Karpas-422 (cell line): ENCODE measurements around the gene TNRC6B. TPM values are rescaled to one million over a fixed set of nuclear protein-coding genes. Genes with fewer than 3 reads are reported as not detected.

ENCODE experiments used
- DNase-seq: peaks from one replicate; pipeline ENCODE4 v3.0.0-alpha.2; 2015
- H2AFZ ChIP-seq: fragments of 200-600 bp; sonication (generic); 2 replicates; pipeline ENCODE4 v1.6.1; 2014; ENCODE audit warnings: antibody characterized with exemption, low read length, mixed read lengths
- H3K27ac ChIP-seq: fragments of 200-600 bp; sonication (generic); 2 replicates; pipeline ENCODE4 v1.5.1; 2014; ENCODE audit warnings: mild to moderate bottlenecking, low read length, moderate library complexity
- H3K27me3 ChIP-seq: fragments of 200-600 bp; sonication (generic); 2 replicates; pipeline ENCODE4 v1.6.1; 2014; ENCODE audit warnings: low read length, mixed read lengths
- H3K36me3 ChIP-seq: fragments of 200-600 bp; sonication (generic); 2 replicates; pipeline ENCODE4 v1.6.1; 2014; ENCODE audit warnings: low read length, mixed read lengths; ENCODE audit not compliant: insufficient read depth
- H3K4me1 ChIP-seq: fragments of 200-600 bp; sonication (generic); 2 replicates; pipeline ENCODE4 v1.6.1; 2014; ENCODE audit warnings: mild to moderate bottlenecking, low read length, mixed read lengths
- H3K4me2 ChIP-seq: fragments of 200-600 bp; sonication (generic); 2 replicates; pipeline ENCODE4 v1.6.1; 2014; ENCODE audit warnings: low read length, low read depth, mild to moderate bottlenecking; ENCODE audit not compliant: poor library complexity, severe bottlenecking
- H3K4me3 ChIP-seq: fragments of 200-600 bp; sonication (generic); 2 replicates; pipeline ENCODE4 v1.5.1; 2014; ENCODE audit warnings: mild to moderate bottlenecking, antibody characterized with exemption, low read length, mixed read lengths
- H3K79me2 ChIP-seq: fragments of 200-600 bp; sonication (generic); 2 replicates; pipeline ENCODE4 v1.6.1; 2014; ENCODE audit warnings: mild to moderate bottlenecking, low read length, mixed read lengths
- H3K9ac ChIP-seq: fragments of 200-600 bp; sonication (generic); 2 replicates; pipeline ENCODE4 v1.6.0; 2014; ENCODE audit warnings: low read length
- H3K9me2 ChIP-seq: fragments of 200-600 bp; sonication (generic), shearing (Covaris generic); replicated peaks from 2 replicates; pipeline ENCODE4 v1.6.0; 2014; ENCODE audit warnings: mild to moderate bottlenecking, low read length, moderate library complexity; ENCODE audit not compliant: insufficient read depth
- H3K9me3 ChIP-seq: fragments of 300-700, 200-600 bp; sonication (generic); 2 replicates; pipeline ENCODE4 v1.6.1; 2014; ENCODE audit warnings: low read length, mixed read lengths
- H4K20me1 ChIP-seq: fragments of 200-600 bp; sonication (generic); 2 replicates; pipeline ENCODE4 v1.6.1; 2014; ENCODE audit warnings: mild to moderate bottlenecking, antibody characterized with exemption, low read length, low read depth; ENCODE audit not compliant: insufficient read depth
- total RNA-seq: library from RNA; depleted of rRNA; stranded (reverse); fragments of >200 nt; shearing (Covaris generic); gene quantifications from 2 replicates; pipeline ENCODE4 v1.2.3, GENCODE V29; 2014; ENCODE audit warnings: low replicate concordance

TNRC6B gene
- total RNA-seq, 1 experiment from 2014 or later = 32.0 TPM

- Histone ChIP-seq H3K9me2 (no peaks in the 10 kb centered on the region), H2AFZ (no peak overlapping the region), H3K27ac (peak overlapping the region; percentile 90), H3K4me1 (peaks cover 91% of the 10 kb centered on the region), H3K36me3 (0 out of 2 replicates have a peak, but pooled peaks cover under 1% of the 10 kb centered on the region), H3K9me3 (no peaks in the 10 kb centered on the region), H3K4me3 (no peak overlapping the region), H3K9ac (peak overlapping the region; percentile 56; the same call in 1 of the 2 replicates), H3K27me3 (no peaks in the 10 kb centered on the region), H3K79me2 (peaks cover 98% of the 10 kb centered on the region), H3K4me2 (no peak overlapping the region), H4K20me1 (no peaks in the 10 kb centered on the region)
- DNase-seq = no peak
These were observed 33.8 kb downstream of the TNRC6B start for GRCh38 chr22:40211476-40212054.

GRCh38 chr22:40212121-40212520, 34.4 kb downstream of the TNRC6B start:
- H3K4me1 ChIP-seq = peaks cover 88% of the 10 kb centered on the region
- no peaks in the 10 kb centered on the region for H3K36me3 ChIP-seq
- H3K79me2 ChIP-seq = peaks cover 98% of the 10 kb centered on the region
- peak overlapping the region; percentile 90; the same call in 1 of the 2 replicates for H3K27ac ChIP-seq
- H3K4me2 ChIP-seq = no peak overlapping the region
- no peaks in the 10 kb centered on the region for H3K9me3 ChIP-seq
- no peaks in the 10 kb centered on the region for H3K9me2 ChIP-seq
- no peak overlapping the region for H2AFZ ChIP-seq
- no peaks in the 10 kb centered on the region for H4K20me1 ChIP-seq
- H3K4me3 ChIP-seq = no peak overlapping the region
- H3K9ac ChIP-seq = no peak overlapping the region
- DNase-seq = no peak
- H3K27me3 ChIP-seq = no peaks in the 10 kb centered on the region

DNA sequence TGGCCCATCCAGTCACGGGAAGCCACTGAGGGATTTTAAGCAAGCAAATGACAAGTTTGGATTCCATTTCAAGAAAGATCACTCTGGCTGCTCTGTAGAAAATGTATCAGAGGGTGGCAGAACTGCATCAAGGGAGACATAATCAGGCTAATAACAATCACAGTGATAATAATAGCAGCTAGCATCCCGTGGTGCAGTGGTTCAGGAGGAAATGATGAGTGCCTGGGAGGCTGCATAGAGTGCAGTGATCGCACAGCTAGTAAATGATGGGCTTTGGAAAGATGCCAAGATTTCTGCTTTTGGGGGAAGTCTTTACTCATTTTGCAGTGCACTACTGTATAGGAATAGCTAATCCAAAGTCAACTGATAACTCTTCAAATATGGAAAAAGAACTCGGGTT, 35.8 kb downstream of the TNRC6B start:
- no peaks in the 10 kb centered on the region for H3K36me3 ChIP-seq

DNA sequence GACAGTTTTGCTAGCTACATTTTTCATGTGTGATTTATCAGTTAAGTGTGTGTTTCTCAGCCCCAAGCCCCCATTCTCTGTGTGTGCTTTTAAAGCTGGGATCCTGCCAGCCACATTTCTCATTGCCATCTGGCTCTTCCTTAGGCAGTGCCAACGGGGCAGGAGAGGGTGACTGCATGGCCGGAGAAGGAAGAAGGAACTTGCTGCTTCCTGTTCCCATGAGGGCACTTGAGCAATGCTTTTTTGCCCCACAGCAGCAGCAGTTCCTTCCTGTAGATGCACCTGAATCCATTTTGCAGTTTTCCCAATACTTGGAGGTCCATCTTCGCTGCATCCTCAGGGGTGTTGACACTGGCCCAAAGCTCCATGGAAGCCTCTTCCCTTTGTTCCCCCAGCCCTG, 37.5 kb downstream of the TNRC6B start:
- Histone ChIP-seq H3K27ac (peak overlapping the region; percentile 87), H3K9ac (peak overlapping the region; percentile 61), H3K4me3 (peak overlapping the region; percentile 31), H2AFZ (no peak overlapping the region), H3K79me2 (peaks cover 98% of the 10 kb centered on the region), H3K9me2 (no peaks in the 10 kb centered on the region), H3K27me3 (no peaks in the 10 kb centered on the region), H3K4me1 (peaks cover 59% of the 10 kb centered on the region), H4K20me1 (no peaks in the 10 kb centered on the region), H3K36me3 (no peaks in the 10 kb centered on the region), H3K4me2 (peak overlapping the region; percentile 70), H3K9me3 (no peaks in the 10 kb centered on the region)
- DNase-seq = peak; percentile 49

More for the DNA sequence above, 35.8 kb downstream of the TNRC6B start:
- H3K4me3 ChIP-seq = no peak overlapping the region
- peaks cover 98% of the 10 kb centered on the region for H3K79me2 ChIP-seq
- H3K9ac ChIP-seq = peak overlapping the region; percentile 15; the same call in 1 of the 2 replicates
- H2AFZ ChIP-seq = no peak overlapping the region
- peak; percentile 74 for DNase-seq
- no peaks in the 10 kb centered on the region for H4K20me1 ChIP-seq
- H3K9me3 ChIP-seq = no peaks in the 10 kb centered on the region
- no peaks in the 10 kb centered on the region for H3K27me3 ChIP-seq
- H3K4me1 ChIP-seq = peaks cover 77% of the 10 kb centered on the region
- peak overlapping the region; percentile 43 for H3K27ac ChIP-seq
- no peaks in the 10 kb centered on the region for H3K9me2 ChIP-seq
- peak overlapping the region; percentile 18 for H3K4me2 ChIP-seq

GRCh38 chr22:40216041-40216756, 38.5 kb downstream of the TNRC6B start:
- Histone ChIP-seq H3K79me2 (peaks cover 98% of the 10 kb centered on the region), H3K4me2 (peak overlapping the region; percentile 70), H2AFZ (no peak overlapping the region), H3K27ac (peak overlapping the region; percentile 87), H3K36me3 (no peaks in the 10 kb centered on the region), H3K4me1 (peaks cover 50% of the 10 kb centered on the region), H3K9me2 (no peaks in the 10 kb centered on the region), H3K9me3 (no peaks in the 10 kb centered on the region), H3K27me3 (no peaks in the 10 kb centered on the region), H3K4me3 (peak overlapping the region; percentile 31), H4K20me1 (no peaks in the 10 kb centered on the region), H3K9ac (peak overlapping the region; percentile 61)
- DNase-seq = peak; percentile 75

GRCh38 chr22:40218152-40218551, 40.4 kb downstream of the TNRC6B start:
- DNase-seq = no peak
- Histone ChIP-seq H4K20me1 (no peaks in the 10 kb centered on the region), H3K4me1 (peaks cover 33% of the 10 kb centered on the region), H3K9me2 (no peaks in the 10 kb centered on the region), H2AFZ (no peak overlapping the region), H3K27ac (no peak overlapping the region), H3K79me2 (peaks cover 99% of the 10 kb centered on the region), H3K4me2 (no peak overlapping the region), H3K36me3 (no peaks in the 10 kb centered on the region), H3K4me3 (no peak overlapping the region), H3K9ac (no peak overlapping the region), H3K9me3 (no peaks in the 10 kb centered on the region), H3K27me3 (no peaks in the 10 kb centered on the region)

DNA sequence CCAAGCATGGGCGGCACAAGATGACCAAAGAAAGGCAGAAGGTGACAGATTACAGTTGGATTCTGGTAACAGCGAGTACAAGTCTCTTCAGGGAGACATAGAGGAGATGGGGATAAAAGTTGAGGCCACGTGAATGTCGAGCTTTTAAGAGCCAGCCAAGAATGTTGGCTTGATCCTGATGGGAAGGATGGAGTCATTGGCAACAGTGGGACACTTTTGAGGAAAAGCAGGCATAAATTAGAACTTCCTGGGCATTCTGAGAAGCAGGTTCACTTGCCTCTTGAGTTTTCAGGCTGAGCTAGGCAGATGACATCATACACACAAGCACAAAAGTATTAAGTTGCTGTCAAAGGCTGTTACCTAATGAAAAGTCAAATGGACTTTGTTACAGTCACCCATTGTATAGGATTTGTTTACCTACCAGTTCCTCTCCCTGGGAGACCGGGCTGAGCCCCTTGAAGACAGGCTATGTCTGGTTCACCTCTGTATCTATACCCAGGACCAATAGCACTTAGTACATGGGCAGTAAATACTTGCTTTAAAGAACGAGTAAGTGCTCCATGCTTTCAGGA, 41.1 kb downstream of the TNRC6B start:
- H3K27ac ChIP-seq = no peak overlapping the region
- H3K79me2 ChIP-seq = peaks cover 99% of the 10 kb centered on the region
- H3K27me3 ChIP-seq = no peaks in the 10 kb centered on the region
- peaks cover 26% of the 10 kb centered on the region for H3K4me1 ChIP-seq
- H4K20me1 ChIP-seq = no peaks in the 10 kb centered on the region
- H3K9me3 ChIP-seq = no peaks in the 10 kb centered on the region
- H3K9ac ChIP-seq = no peak overlapping the region
- H2AFZ ChIP-seq = no peak overlapping the region
- DNase-seq = no peak
- H3K4me3 ChIP-seq = no peak overlapping the region
- no peak overlapping the region for H3K4me2 ChIP-seq
- H3K9me2 ChIP-seq = no peaks in the 10 kb centered on the region
- H3K36me3 ChIP-seq = no peaks in the 10 kb centered on the region

DNA sequence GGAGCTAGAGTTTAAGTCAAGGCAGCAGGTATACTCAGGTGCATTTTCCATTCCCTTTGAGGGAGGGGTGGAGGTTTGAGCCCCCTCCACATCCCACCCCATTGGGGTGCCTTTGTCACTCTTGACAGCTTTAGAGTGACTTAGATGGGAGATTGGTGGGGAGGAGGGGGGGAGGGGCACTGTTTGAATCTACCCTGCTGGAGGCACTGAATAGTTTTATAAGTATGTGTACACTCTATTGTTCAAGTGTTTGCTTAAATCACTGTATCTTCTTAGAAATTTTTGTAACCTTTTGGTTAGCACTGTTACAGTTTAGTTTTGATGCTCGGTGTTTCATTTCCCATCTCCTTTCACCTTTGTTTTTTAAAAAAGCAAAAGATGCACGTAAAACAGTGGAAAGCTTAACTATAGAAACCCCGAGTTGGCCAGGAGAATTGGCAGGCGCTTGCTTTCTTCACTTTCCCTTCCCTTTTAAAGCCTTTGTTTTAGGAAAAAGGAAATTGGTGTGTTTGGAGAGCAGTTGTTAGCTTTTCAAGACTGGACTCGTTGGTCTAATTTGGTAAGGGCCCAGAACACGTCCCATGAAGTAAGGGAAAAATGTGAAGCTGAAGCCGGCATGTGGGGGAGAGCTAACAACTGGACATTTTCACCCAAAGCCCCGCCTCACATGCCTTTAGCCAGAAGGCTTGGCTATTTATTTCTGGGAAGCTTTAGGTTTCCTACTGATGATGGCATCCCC, 42.8 kb downstream of the TNRC6B start:
- no peak overlapping the region for H3K9ac ChIP-seq
- H3K36me3 ChIP-seq = no peaks in the 10 kb centered on the region
- no peak overlapping the region for H3K27ac ChIP-seq
- no peaks in the 10 kb centered on the region for H3K27me3 ChIP-seq
- peaks cover 16% of the 10 kb centered on the region for H3K4me1 ChIP-seq
- no peaks in the 10 kb centered on the region for H3K9me2 ChIP-seq
- H3K4me2 ChIP-seq = no peak overlapping the region
- no peaks in the 10 kb centered on the region for H3K9me3 ChIP-seq
- H3K79me2 ChIP-seq = peaks cover 99% of the 10 kb centered on the region
- no peak overlapping the region for H2AFZ ChIP-seq
- H4K20me1 ChIP-seq = no peaks in the 10 kb centered on the region
- H3K4me3 ChIP-seq = no peak overlapping the region
- no peak for DNase-seq
